Cerebellar cortex (tissue), 1 donor: ENCODE measurements around the gene RSAD1.
A peak's percentile ranks its signal among the peaks of the same experiment; 100 is the strongest.
"Not testable (repeated sequence)": the region's sequence is repeated elsewhere in the genome, so short reads cannot be mapped to it uniquely, and the experiment has no call there.

Experiments used
- DNase-seq: peaks from one replicate; pipeline ENCODE4 v3.0.0-alpha.2; 2015; ENCODE audit warnings: low spot score

Gene RSAD1

DNA sequence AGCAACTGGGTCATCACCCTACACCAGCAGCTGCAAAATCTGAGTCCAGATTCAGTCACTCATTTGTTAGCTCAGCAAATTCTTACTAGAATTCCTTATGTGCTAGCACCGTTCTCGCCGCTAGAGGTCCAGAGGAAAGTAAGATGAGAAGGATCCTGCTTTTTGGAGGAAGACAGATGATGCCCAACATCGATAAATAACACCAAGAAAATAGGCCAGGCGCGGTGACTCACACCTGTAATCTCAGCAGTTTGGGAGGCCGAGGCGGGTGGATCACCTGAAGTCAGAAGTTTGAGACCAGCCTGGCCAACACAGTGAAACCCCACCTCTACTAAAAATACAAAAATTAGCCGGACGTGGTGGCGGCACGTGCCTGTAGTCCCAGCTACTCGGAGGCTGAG is 5.9 kb upstream of the RSAD1 start:
- peak; percentile 59 for DNase-seq

DNA sequence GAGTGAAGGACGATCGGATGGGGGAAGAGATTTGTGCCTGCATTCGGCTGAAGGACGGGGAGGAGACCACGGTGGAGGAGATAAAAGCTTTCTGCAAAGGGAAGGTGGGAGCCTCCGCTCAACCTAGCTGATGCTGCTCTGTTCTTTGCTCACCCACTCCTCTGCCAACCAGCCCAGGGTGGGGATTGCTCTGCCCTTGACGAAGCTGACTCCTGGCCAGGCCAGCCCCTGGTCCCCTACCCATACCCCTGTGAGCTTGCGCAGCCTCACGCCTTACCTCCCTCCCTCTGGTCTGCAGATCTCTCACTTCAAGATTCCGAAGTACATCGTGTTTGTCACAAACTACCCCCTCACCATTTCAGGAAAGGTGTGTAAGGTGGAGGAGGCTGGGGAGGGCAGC is 4.8 kb upstream of the RSAD1 start:
- DNase-seq, result no peak

DNA sequence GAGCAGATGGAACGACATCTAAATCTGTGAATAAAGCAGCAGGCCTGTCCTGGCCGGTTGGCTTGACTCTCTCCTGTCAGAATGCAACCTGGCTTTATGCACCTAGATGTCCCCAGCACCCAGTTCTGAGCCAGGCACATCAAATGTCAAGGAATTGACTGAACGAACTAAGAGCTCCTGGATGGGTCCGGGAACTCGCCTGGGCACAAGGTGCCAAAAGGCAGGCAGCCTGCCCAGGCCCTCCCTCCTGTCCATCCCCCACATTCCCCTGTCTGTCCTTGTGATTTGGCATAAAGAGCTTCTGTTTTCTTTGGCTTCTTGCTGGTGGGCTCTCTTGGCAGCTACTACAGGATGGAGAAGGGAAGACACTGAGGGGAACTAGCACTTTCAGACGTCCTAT is 4.1 kb upstream of the RSAD1 start:
- DNase-seq, result peak; percentile 38

DNA sequence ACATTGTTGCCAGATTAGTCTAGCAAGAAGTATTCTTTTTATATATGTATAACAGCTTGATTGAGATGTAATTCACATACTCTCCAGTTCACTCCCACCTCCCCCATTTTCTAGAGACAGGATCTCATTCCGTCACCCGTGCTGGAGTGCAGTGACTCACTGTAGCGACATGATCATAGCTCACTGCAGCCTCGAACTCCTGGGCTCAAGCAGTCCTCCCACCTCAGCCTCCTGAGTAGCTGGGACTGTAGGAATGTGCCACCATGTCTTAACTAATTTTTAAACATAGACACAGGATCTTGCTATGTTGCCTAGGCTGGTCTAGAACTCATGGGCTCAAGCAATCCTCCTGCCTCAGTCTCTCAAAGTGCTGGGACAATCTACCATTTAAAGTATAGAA is 3.3 kb upstream of the RSAD1 start:
- DNase-seq, result no peak

DNA sequence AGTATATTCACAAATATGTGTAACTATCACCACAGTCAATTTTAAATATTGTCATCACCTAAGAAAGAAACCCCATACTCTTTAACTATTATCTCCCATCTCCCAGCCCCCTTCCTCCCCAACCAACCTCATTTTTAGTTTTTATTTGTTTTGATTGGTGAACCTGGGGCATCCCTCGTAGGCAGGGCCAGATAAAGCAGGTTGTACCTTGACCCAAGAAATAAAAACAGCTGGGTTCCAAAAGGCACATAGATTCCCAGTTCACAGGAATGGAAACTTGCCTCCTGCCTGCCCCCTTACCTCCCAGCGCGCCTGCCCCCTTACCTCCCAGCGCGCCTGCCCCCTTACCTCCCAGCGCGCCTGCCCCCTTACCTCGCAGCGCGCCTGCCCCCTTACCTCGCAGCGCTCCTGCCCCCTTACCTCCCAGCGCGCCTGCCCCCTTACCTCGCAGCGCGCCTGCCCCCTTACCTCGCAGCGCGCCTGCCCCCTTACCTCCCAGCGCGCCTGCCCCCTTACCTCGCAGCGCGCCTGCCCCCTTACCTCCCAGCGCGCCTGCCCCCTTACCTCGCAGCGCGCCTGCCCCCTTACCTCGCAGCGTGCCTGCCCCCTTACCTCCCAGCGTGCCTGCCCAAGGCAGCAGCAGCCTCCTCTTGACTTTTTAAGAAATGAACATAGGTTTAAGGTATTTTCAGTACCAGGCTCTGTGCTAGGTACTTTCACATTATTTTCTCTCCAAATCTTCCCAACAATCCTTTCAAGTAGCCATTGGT is 2.7 kb upstream of the RSAD1 start:
- DNase-seq, result not testable (repeated sequence)

DNA sequence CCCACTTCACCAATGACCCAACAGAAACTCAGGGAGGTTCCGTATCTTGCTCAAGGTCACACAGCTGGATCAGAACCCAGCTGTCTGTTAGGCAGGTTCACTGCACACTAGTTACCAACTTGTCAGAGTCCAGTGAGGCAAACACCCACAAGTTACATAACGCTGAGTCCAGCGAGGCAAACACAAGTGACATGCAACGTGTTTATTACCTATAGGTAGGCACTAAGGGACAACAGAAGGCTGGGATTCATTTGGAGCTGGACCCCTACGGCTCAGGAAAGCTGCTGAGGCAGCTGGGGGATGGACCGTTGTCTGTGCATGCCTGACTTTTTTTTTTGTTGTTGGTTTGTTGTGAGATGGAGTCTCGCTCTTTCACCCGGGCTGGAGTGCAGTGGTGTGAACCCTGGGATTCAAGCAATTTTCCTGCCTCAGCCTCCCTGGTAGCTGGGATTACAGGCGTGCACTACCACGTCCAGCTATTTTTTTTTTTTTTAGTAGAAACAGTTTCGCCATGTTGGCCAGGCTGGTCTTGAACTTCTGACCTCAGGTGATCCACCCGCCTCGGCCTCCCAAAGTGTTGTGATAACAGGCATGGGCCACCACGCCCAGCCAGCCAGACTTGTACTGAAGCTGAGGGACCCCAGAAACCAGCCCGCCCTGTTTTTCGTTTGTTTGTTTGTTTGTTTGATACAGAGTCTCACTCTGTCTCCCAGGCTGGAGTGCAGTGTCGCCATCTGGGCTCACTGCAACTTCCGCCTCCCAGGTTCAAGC is 1.9 kb upstream of the RSAD1 start:
- DNase-seq, result peak; percentile 73

DNA sequence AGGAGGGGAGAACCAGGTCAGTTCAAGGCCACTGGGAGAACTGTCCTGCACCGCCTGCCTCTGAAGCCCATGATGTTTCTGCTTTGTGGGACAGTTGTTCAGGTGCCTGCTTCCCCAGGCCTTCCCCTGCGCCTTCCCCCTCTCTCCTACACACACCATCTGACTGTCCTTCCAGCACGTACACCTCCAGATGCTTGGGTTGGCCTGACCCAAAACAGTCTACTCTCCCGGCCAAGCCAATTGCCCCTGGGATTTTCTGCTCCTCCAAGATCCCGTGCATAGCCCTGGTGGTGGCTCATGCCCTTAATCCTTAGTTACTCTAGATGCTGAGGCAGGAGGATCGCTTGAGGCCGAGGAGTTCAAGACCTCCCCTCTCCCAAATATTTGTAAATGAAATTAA is 684 bp upstream of the RSAD1 start:
- DNase-seq, result no peak

DNA sequence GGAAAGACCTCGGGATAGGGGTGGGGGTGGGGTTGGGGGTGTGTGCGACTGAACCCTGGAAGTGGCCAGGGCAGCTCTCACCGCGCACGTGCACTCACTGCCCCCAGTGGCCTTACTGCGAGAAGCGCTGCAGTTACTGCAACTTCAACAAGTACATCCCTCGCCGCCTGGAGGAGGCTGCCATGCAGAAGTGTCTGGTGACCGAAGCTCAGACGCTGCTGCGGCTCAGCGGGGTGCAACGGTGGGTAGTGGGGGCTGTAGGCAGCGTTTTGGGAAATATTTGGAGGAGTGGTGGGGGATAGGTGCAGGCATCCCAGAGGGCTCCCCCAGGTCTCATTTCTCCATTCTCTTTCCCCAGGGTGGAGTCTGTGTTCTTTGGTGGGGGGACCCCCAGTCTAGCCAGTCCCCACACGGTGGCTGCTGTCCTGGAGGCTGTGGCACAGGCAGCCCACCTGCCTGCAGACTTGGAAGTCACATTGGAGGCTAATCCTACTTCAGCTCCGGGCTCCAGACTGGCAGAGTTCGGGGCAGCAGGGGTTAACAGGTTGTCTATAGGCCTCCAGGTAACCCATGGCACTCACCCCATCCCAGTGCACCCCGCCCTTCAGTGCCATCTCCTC is 972 bp downstream of the RSAD1 start:
- DNase-seq, result peak; percentile 76

DNA sequence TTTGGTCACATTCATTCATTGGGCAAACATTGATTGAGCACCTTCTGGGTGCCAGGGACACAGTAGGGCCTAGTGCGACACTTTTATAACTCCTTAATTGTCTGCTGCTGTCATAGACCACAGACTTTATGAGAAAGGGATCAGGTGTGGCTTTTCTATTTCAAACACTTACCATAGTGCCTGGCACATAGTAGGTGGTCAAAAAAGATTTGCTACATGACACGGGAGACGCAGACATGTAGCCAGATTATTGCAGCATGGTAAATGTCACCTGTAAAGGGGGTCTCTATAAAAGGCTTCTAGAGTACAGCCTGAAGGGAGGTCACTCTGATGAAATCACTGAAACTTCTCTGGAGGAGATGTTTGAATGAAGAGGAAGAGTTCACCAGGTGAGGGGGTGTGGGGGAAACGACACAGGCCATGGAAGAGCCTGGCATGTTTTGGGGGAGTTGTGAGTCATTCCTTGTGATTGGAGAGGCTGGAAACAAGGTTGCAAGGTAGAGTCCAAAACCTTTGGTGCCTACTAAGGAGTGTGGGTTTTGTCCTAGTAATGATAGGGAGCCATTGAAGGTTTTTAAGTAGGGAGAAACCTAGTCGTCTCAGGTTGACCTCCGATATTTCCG is 1.6 kb downstream of the RSAD1 start:
- DNase-seq, result no peak

DNA sequence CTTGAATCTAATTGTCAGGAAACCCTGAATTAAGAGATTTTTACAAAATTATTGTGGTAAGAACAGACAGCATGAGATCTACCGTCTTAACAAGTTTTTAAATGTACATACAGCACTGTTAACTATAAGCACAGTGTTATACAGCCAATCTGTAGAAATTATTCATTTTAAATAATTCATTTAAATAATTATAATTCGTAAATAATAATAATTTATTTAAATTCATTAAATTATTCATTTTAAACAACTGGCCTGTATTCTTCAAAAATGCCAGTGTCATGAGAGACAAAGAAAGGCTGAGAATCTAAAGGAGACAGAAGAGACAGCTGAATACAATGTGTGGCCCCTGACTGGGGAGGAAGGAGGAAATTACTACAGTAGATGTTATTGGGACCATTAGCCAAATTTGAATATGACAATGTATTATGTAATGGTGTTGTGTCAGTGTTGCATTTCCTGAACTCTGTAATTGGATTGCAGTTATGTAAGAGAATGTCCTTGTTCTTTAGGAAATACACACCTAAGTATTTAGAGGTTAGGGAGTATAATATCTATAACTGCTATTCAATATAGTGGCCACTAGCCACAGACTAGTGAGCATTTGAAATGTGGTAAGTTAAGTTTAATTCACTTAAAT is 2.3 kb downstream of the RSAD1 start:
- peak; percentile 25 for DNase-seq

DNA sequence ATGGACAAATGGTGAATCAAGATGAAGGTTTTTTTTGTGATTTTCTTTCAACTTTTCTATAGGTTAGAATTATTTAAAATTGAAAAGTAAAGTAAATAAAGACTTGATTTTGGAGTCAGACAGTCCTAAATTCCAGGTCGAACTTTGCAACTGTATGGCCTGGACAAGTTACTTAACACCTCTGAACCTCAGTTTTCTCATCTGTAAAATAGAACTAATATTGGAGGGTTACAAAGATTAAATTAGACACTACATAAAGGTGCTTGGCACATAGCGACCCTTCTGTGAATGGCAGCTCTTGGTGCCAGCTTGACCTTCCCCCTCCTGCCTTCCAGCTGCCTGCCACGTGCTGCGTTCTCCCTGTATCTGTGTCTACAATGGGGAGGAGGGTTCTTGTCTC is 3.0 kb downstream of the RSAD1 start:
- no peak for DNase-seq

DNA sequence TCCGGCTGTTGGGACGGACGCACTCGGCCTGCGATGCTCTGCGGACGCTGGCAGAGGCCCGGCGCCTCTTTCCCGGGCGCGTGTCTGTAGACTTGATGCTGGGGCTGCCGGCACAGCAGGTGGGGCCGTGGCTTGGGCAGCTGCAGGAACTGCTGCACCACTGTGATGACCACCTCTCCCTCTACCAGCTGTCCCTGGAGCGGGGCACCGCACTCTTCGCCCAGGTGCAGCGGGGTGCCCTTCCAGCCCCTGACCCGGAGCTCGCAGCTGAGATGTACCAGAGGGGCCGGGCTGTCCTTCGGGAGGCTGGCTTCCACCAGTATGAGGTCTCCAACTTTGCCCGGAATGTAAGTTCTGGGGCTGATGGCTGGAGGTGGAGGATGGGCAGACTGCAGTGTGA is 3.5 kb downstream of the RSAD1 start:
- DNase-seq, result no peak

DNA sequence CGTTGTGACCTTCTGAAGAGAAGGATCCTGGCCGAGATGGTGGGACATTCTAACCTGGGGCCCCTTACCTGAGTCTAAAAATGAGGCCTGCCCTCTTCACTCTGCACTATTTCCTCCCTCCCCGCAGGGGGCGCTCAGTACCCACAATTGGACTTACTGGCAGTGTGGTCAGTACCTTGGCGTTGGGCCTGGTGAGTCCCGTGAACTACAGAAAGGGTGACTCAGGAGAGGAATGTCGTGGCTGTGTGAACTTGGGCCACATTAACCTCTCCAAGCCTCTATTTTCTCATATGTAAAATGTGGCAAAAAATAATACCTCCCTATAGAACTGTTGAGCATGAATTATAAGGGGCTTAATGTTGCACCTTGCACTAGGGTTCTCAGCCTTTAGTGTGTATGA is 3.9 kb downstream of the RSAD1 start:
- peak; percentile 93 for DNase-seq

DNA sequence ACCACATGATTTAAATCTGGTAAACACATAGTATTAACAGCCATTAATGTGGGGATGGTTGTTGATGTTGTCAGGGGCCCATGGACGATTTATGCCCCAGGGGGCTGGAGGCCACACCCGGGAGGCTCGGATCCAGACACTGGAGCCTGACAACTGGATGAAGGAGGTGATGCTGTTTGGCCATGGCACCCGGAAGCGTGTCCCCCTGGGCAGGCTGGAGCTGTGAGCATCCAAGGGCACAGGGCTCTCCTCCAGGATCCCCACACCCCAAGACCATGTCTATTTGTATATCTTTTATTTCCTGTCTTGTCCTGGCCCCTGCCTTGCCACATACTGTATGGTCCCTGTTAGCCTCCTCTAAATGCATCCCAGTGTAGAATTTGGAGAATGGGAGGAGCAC is 4.6 kb downstream of the RSAD1 start:
- DNase-seq, result no peak

DNA sequence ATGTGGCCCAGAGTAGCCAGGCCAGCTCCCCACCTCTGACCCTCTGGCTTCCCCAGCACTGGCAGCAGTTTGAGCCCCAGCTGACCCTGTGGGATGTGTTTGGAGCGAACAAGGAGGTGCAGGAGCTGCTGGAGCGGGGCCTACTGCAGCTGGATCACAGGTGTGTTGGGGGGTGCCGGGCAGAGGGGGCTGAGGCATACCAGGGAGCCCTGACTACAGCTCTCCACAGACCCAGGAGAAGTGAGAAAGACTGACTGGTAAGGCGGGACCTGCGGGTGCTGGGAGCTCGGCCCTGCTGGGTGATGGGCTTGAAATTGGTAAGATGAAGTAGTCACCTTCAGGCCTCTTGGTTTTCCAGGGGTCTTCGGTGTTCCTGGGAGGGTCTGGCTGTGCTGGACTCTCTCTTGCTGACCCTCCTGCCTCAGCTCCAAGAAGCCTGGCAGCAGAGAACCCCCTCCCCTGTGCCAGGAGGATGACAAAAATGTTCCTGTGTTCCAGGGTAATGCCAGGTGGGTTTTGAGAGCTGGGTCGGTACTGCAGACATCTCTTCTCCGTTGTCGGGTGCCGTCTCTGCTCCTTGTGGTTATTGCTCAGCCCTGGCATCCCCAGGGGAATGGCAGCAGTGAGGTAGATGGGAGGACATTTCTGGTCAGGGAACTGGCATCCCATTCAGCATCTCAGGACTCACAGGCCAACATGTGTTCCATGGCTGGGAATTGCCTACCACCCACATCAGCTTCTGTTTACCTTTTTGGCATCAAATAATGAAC is 5.9 kb downstream of the RSAD1 start:
- DNase-seq, result no peak

DNA sequence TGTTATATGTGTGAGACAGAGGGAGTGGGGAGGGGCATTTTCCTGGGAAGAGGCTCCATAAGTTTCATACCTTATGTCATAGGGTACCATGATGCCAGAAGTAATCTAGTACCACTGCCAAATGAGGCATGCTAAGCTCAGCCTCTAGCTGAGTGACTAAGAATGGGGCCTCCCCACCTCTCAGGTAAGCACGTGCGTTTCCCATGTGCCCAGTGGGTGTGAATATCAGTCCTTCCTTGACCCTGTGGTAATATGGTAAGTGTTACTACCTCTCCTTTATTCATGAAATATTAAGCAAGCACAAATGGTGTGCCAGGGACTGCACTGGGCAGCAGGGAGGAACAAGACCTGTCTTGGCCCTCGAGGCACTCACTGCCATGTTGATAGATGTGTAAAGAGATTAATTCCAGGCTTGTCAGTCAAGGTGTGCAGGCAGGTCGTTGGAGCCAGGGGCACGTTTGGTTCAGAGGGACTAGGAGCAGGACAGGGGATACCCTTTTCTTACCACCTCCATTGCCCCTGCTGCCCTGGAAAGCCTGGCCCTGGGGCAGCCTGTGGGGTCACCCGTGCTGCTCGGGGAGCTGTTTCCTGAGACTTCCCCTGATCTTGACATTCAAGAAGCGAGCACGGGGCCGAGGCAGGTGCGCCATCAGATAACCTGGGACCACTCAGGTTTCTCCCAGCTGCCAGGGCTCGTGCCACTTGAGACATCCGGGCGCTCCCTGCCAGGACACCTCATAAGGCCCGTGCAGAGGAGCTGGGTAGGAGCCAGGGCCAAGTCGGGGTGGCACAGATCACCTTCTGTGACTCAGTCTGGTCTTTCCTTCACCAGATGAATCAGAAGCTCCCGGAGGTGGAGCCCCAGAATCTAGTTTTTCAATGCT is 8.8 kb downstream of the RSAD1 start:
- DNase-seq, result no peak

DNA sequence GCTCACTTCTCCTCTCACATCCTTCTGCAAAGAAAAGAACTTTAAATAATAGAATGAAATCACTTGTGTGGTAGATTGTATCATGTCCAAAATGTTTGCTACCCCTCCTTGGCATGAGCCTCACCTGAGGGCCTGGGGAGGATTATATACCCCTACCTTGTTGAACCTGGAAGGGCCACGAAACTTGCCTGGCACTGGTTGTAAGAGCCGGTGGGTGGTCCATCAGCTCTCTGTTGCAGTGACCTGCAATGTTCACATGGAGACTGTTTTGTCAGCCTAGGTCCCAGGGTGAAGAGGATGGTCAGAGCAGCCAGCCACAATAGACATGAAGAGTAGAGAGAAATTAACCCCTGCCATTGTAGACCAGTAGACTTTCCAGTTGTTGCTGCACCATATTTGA is 10.2 kb downstream of the RSAD1 start:
- DNase-seq, result no peak

DNA sequence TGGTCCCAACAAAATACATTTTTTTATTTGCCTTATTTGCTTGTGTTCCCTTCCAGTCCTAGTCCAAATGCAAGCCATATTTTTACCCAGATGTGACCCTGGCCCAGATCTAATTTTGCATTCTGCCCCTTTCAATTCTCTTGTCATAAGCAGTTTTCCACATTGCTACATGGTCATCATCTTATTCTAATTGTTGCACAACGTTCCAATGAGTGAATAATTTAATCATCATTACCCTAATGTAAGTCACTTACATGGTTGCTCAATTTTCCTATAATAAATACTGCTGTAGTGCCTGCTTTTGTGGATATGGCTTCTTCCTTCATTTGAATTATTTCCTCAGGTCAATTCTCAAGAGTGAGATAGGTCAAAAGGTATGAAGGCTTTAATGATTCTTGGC is 12.8 kb downstream of the RSAD1 start:
- DNase-seq, result no peak

DNA sequence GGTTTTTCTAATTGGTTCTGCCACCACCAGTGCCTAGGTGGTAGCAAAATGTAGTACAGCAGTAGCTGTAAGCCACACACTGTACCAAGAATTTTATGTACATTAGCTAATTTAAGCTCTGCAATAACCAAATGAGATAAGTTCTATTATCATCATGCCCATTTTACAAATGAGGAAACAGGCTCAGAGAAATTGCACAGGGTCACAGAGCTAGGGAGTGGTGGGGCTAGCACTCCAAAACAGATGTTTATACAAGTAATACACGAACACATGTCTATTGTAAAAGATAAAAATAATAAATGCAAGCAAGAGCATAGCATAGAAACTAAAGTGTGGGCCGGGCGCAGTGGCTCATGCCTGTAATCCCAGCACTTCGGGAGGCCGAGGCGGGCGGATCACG is 13.6 kb downstream of the RSAD1 start:
- no peak for DNase-seq

DNA sequence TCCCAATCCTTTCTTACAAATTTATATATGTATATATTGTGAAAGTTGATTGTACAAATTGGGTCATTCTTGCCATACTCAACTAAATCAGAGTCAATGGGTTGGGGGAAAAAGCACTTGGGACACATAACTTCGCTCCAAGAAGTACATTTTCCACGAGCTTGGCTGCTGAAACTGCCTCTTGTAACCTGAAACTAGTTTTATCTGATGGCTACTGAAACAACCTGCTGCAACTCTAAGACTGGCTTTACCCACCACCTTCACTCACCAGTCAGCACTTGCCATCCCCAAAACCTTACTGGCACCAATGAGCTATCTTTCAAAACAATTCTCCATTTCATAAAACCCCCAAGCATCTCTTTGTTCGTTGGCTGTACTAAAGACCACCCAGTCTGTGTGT is 15.1 kb downstream of the RSAD1 start:
- no peak for DNase-seq
